GM18861 (cell line): Measurements from ENCODE around the gene ASMTL.
"Not testable (repeated sequence)": the region's sequence is repeated elsewhere in the genome, so short reads cannot be mapped to it uniquely, and the experiment has no call there.

Experiments used
- ATAC-seq: cut with Tn5 transposase; IDR thresholded peaks from one replicate; pipeline ENCODE4 v1.9.1; 2021; ENCODE audit not compliant: unreplicated experiment

Gene ASMTL

GRCh38 chrX:1442016-1442665, 10.6 kb downstream of the ASMTL start:
- ATAC-seq, result no peak

DNA sequence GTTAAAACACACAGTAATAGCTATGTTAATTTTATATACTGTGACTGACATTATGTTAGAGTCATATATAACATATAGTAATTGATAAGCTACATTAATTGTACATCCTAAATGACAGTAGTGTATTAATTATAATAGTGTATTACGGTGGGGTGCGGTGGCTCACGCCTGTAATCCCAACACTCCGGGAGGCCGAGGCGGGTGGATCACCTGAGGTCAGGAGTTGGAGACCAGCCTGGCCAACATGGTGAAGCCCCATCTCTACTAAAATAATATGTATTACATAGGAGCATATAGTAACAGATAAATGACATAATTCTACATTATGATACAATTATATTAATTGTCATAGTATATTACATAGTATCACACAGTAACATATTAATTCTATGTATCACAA, 12.2 kb downstream of the ASMTL start:
- no peak for ATAC-seq

GRCh38 chrX:1435241-1435895, 17.3 kb downstream of the ASMTL start:
- no peak for ATAC-seq

GRCh38 chrX:1434871-1435240, 17.9 kb downstream of the ASMTL start:
- ATAC-seq, result no peak

- ATAC-seq, result no peak
These were observed 18.9 kb downstream of the ASMTL start for GRCh38 chrX:1433646-1434357.

- ATAC-seq, result no peak
These were observed 22.3 kb downstream of the ASMTL start for GRCh38 chrX:1430451-1430850.

DNA sequence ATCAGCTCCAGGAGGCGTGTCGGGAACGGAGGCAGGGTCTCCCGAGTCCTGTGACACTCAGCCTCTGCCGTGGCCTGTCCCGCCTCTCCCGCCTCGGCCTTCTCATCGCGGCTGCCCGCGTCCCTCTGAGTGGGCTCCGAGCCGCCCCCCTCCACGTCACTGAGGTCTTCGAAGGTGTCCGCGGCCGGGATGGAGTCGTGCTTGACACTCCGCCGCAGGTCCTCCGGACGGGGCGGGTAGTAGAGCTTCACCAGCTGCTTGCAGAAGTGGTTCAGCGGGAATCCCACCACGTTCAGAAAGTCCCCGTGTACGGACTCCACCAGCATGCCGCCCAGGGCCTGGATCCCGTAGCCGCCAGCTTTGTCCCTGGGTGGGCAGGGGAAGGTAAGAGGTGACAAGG, 25.0 kb downstream of the ASMTL start:
- no peak for ATAC-seq

DNA sequence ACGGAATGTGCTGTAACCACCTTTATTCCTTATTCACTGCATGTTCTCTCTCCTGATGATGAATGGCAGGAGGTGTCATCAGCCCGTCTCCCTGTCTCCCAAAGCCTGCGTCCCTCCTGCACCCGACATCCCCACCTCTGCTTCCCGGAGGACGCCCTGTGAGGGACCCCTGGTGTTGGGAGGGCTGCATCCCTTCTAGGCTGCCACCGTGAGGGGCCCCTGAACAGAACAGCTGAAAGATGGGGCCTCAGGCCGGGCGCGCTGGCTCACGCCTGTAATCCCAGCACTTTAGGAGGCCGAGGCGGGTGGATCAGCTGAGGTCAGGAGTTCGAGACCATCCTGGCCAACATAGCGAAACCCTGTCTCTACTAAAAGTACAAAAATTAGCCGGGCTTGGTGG, 26.4 kb downstream of the ASMTL start:
- not testable (repeated sequence) for ATAC-seq

DNA sequence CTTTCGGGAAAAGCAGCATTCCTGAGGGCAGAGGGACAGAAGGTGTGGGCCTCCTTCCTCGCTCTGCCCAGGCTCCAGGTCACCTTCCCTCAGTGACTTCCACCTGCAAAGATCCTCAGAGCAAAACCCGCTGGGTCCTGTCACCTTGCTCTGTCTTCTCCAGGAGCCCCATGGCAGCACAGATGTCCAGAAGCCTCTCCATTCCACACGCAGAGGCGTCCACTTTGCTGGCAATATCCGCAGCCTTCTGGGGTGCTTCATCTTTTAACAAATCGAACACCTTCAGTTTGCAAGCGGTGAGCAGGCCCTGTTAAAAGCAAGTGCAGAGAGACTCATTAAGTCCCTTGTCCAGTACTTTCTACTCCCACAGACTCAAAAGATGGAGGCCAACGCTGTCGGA, 27.3 kb downstream of the ASMTL start:
- ATAC-seq, result no peak

GRCh38 chrX:1424147-1424851, 28.4 kb downstream of the ASMTL start:
- ATAC-seq, result no peak

DNA sequence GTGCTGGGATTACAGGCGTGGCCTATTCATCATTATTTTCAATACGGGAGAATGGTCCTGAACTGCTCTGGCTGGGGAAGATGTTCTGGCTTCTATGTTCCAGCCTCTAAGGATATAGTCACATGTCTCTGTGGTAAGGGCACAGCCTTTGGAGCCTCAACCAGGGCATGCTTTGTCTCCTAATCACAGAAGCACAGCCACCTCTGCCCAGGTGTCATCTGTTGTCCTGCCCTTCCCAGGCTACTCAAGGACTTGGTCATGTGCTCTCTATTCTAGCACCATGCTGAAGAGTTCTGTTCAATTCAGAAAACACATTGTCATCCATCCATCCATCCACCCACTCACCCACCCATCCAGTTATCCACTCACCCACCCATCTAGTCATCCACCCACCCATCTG, 29.5 kb downstream of the ASMTL start:
- no peak for ATAC-seq

- ATAC-seq, result no peak
These were observed 30.6 kb downstream of the ASMTL start for GRCh38 chrX:1422135-1422465.

DNA sequence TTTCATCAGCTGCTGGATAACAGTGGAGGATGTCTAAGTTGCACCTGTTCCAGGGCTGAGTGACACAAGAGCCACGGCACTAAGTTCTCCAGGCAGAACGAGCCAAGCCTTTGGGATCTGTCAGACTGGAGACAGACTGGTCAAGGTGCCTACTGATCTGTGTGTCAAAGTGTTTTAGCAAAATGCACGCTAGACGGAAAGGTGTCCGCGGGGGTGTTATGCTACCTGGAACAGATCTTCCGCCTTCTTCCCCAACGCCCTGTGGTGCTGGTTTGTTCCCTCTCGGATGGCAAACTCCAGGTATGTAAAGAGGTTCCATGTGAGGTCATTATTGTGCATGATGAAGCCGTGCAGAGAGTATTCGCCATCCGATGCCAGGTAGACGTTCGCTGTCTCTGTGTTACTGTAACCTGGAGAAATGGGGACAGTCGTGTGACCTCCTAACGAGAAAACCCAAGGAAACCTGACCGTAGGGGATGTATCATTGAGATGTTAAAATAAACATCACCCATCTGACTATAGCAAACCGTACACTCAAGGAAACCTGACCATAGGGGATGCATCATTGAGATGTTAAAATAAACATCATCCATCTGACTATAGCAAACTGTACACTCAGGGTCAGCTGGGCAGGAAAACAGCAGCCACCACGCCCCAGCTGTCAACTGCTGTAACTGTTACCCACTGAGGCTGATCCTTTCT, 31.1 kb downstream of the ASMTL start:
- no peak for ATAC-seq

DNA sequence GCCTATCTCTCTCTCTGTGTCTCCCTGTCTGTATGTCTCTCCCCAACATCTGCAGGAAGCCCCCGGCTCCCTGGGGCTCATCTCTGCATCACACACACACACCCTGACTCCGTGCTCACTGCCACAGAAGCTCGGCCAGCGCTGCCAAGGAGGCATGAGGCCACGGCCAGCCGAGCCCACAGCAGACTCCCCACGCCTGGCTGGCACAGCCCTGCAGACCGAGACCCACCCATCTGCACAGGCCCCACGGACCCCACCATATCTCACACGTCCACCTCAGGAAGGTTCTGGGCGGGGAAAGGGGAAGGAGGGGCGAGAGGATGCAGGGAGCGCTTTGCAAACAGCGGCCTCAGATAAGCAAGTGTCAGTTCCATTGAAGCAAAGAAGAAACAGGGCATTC, 32.3 kb downstream of the ASMTL start:
- ATAC-seq, result no peak

DNA sequence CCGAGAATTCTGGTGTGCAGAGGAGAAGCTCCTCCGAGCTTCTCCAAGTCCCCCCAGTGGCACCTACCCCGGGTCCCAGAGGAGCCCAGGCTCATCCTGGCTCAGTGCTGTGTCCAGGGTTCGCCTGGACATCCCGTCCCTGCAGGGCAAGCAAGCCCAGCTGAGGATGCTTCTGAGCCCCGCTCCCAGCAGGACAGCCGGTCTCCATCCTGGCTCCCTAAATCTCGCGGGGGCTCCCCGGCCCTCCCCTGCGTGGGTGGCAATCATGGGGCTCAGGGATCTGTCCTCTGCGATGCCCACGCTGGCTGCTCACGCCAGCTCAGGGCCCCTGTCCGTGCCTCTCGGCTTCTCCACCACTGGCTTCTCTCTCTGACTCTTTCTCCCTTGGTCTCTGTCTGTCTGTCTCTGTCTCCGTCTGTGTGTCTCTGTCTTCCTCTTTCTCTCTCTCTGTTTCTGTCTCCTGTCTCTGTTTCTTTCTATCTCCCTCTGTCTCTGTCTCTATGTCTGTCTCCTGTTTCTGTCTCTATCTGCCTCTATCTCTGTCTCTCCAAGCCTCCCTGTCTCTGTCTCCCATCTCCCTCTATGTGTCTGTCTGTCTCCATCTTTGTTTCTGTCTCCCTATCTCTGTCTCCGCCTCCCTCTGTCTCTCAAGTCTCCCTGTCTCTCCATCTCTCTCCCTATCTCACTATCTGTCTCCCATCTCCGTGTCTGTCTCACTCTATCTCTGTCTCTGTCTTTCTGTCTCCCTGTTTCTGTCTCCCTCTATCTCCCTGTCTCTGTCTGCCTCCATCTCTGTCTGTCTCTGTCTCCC, 33.0 kb downstream of the ASMTL start:
- ATAC-seq, result no peak

- ATAC-seq, result no peak
These were observed 33.7 kb downstream of the ASMTL start for GRCh38 chrX:1418901-1419544.

- ATAC-seq, result no peak
These were observed 34.6 kb downstream of the ASMTL start for GRCh38 chrX:1417921-1418771.

DNA sequence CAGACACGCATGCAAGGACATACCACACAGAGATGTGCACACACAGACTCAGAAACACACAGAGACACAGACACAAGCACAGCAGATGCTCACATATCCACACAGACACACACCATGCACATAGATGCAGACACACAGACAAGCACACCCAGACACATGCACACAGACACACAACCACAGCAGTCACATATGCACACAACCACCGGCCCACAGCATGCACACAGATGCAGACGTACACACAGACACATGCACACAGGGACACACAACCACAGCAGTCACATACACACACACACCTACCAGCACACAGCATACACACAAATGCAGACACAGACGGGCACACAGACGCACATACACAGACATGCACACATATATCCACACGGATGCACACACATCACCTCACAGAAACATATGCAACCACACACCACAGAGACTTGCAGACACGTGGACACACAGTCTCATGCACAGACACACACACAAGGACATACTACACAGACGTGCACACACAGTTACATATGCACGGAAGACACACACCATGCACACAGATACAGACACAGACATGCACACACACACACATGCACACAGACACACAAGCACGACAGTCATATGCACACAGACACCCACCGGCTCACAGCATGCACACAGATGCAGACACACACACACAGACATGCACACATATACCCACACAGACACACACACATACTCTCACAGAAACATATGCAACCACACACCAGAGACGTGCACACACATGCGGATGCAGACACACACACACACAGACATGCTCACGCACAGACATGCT, 35.5 kb downstream of the ASMTL start:
- no peak for ATAC-seq
